Stimulated activated CD4-positive, alpha-beta T cell treated with anti-CD3 and anti-CD28 coated beads, Interleukin-2, amount 100 ng/mL, for 24 hours (primary cell): Measurements from ENCODE around the gene GMEB1.
"Not testable (repeated sequence)": the region's sequence is repeated elsewhere in the genome, so short reads cannot be mapped to it uniquely, and the experiment has no call there.

Experiments used
- DNase-seq, 2 donors: peaks; one replicate each; pipeline ENCODE4 v3.0.0-alpha.2; 2020

Gene GMEB1

DNA sequence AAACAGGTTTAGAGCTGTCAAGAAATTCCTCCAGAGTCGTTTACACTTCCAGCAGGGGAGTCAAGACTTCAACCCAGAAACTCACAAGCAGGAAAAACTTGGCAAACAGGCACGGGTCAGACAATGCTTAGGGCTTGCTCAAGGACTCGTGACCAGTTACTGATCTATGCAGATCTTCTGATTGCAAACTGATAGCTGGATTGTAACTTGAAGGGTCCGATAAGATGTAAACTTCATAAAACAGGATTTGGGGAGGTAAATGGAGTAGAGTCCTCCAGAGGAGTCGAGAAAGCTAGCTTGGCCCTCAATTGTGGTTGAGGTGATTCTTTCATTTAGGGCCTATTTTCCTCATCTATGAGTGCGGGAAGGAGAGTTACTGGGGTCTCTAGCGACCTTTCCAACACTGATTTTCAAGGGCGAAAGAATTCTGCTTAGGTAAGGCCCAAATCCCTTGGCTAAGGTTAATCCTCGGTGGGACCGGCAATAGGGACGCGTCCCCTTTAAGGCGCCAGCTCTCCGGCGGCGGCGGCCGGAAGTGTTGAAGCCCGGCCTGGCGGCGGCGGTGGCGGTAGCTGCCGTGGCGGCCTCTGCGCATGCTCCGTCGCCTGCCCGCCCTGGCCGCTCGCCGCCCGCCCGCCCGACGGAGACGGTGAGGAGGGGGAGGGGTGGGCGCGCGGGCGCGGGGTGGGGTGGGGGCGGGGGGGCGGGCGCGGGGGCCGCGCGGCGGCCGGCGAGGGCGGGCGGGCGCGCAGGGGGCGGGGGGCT is at the start of gene GMEB1:
Gene GMEB1 (plus strand): TSS at position 594 of the 765 bp plus-strand sequence. CDS start 14,829 bp downstream, outside the sequence.
- peak; percentile 85 to 90 for DNase-seq

DNA sequence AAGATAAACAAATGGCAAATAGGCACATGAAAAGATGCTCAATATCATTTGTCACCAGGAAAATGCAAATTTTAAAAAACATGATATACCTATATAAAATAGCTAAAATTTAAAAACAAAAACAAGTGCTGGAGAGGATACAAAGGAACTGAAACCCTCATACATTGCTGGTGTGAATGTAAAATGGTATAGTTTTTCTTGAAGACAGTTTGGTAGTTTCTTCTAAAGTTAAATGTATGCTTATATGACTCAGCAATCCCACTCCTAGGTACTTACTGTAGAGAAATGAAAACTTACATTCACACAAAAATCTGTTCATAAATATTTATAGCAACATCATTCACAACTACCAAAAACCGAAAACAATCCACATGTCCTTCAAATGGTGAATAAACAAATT is 36.9 kb upstream of the GMEB1 start:
- DNase-seq, result no peak

DNA sequence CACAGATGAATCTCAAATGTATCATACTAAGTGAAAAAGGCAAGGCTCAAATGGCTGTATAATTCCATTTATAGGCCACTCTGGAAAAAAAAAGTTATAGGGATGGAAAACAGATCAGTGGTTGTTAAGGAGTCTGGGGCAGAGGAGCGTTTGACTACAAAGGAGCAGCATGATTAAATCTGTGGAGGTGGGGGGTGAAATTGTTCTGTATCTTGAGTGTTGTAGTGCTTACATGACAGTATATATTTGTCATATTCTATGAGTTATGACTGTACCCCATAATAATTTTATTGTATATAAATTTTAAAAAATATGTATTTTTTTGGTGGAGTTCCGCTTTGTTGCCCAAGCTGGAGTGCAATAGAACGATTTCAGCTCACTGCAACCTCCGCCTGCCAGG is 36.0 kb upstream of the GMEB1 start:
- no peak for DNase-seq

DNA sequence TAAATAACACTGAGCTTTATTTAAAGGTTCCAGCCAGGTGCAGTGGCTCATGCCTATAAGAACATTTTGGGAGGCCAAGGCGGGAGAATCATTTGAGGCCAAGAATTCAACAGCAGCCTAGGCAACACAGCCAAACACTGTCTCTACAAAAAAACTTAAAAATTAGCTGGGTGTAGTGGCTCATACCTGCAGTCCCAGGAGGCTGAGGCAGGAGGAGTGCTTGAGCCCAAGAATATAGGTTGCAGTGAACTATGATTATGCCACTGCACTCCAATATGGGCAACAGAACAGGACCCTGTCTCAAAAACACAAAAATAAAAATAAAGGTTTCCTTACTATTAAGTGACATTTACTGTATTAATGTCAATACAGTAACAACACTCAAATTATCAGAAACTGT is 27.8 kb upstream of the GMEB1 start:
- no peak for DNase-seq

DNA sequence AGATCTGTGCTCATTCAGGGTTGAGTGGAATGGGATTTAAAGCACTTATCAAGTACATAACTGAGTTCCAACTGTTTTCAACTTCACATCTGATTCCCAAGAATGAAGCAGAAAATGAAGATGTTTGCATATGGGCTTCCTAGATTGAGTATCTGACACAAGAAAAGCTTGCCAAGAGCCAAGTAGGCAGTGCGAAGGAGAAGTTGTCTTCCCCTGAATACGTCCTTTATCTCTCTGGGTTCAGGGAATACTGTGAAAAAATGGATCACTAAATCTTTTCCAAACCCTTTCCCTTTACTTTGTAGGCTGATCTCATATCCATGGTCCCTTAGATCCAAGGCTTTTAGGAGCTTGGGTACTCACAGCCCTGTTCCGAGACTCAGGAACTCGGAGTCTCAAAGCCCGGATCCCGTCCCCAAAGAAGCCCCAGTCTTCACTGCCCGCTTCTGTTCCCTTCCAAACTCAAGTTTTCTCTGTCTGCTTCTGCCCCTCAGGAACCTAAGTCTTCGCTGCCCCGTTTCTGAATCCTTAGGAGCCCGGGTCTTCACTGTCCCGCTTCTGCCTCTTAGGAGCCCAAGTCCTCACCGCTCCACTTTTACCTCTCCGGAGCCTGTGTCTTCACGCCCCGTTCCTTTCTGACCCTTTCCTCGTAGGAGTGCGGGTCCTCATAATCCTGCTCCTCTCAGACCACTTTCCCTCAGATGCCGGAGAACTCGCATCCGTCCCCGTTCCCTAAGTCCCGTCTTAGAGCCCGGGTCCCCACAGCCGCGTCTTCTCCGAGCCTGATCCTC is 26.3 kb upstream of the GMEB1 start:
- DNase-seq, result no peak

GRCh38 chr1:28642847-28643635 is 25.5 kb upstream of the GMEB1 start, which contains the start of gene TAF12:
Gene TAF12 (minus strand): TSS chr1:28643067. CDS start chr1:28622081, 20,986 bp downstream.
- DNase-seq, result peak; percentile 89 to 90

- no peak for DNase-seq
These were observed 24.1 kb upstream of the GMEB1 start for GRCh38 chr1:28644494-28644893.

- DNase-seq, result not testable (repeated sequence)
These were observed 23.2 kb upstream of the GMEB1 start for GRCh38 chr1:28645406-28645805.

GRCh38 chr1:28646040-28646439 is 22.5 kb upstream of the GMEB1 start:
- no peak for DNase-seq

DNA sequence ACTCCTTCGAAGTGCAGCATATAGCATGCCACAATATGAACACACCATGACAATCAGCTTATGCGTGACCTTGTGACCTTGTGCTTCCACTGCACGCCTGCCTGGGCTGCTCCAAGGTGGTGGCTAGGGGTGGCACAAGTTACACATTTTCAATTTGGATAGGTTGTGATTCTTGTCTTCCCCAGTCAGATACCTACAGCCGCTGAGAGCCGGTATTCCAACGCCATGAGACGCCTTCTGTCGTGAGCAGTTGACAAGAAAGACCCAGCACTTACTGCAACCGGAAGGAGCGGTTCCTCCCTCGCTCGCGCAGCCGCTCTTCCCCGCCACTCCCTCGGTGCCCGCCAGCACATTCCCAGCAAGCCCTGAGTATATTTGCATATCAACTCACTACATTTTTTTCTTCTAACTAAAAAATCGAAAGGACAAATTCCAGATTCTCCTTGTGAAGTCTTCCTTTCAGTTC is 20.5 kb upstream of the GMEB1 start:
- peak; percentile 85 to 88 for DNase-seq

DNA sequence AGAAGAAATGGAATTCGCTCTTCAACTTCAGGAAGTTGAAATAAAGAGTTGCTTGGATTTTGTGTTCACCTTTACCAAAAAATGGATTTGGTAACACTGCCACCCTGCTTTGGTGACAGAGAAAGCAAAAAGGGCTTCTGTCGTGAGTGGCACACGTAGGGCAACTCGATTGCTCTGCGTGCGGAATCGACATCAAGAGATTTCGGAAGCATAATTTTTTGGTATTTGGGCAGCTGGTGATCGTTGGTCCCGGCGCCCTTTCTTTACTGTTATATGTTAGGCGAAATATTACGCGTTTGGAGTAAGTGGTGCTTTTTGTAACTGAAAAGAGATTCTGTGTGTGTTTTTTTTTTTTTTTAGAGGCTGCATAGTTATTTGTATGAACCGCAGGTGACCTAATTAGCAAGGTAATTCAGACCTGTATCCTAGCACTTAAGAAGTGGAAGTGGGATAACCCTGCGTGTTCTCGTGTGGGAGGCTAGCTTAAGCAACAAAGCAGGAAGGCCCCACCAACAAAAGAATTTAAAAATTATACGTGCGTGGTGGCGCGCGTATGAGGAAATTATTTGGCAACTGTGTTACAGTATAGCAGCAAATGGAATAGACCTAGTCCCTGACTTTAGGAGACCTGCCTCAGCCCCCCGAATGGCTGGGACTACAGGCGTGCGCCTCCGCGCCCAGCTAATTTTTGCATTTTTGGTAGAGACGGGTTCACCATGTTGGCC is 19.9 kb upstream of the GMEB1 start, which contains the start of gene RNU11:
Gene RNU11 (plus strand): TSS at position 127 of the 725 bp plus-strand sequence.
- DNase-seq, result peak; percentile 77 to 91

GRCh38 chr1:28653063-28653462 is 15.5 kb upstream of the GMEB1 start:
- not testable (repeated sequence) for DNase-seq

- DNase-seq, result not testable (repeated sequence)
These were observed 14.7 kb upstream of the GMEB1 start for GRCh38 chr1:28653870-28654269.

DNA sequence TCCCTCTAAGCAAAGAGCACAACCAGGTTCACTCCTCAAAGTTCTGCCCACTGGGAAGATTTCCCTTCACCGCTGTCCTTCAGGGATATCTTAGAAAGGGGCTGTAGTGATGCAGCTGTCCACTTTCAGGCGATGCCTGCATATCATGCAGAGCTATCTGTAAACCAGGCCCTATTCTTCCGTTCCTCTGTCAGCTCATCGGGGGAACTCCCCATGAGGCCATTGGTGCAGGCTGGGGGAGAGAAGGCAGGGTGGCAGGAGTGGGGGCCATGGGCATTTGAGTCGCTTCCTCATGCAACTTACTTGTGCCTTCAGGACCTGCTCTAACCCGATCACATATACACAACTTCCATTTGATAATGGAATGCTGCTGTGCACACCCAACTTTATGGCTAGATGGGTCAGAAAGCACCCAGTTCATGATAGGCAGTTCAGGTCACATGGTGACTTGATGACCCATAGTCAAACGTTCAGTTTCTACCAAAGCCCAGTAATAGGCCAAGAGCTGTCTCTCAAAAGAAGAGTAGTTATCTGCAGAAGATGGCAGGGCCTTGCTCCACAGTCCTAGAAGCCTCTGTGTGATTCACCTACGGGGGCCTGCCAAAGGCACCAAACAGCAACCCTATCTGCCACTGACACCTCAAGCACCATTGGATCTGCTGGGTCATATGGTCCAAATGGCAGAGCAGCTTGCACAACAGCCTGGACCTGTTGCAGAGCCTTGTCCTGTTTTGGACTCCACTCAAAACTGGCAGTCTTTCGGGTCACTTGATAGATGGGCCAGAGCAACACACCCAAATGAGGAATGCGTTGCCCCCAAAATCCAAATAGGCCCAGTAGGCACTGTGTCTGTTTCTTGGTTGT is 12.9 kb upstream of the GMEB1 start:
- not testable (repeated sequence) for DNase-seq

- no peak for DNase-seq
These were observed 12.2 kb upstream of the GMEB1 start for GRCh38 chr1:28656335-28656734.

GRCh38 chr1:28663871-28664470 is 4.6 kb upstream of the GMEB1 start:
- DNase-seq, result no peak

- no peak for DNase-seq
These were observed 1.8 kb upstream of the GMEB1 start for GRCh38 chr1:28666806-28667205.

- peak; percentile 51 to 72 for DNase-seq
These were observed 556 bp downstream of the GMEB1 start for GRCh38 chr1:28668956-28669723.

GRCh38 chr1:28671254-28671780 is 2.7 kb downstream of the GMEB1 start:
- no peak for DNase-seq

GRCh38 chr1:28672971-28673370 is 4.4 kb downstream of the GMEB1 start:
- not testable (repeated sequence) for DNase-seq
